MM.1S (cell line): ENCODE data around the gene CENPK.

Experiments used
- DNase-seq: peaks from one replicate; pipeline ENCODE4 v3.0.0-alpha.2; 2015
- H2AFZ ChIP-seq: fragments of 300-600 bp; sonication (generic); 2 replicates; pipeline ENCODE4 v1.6.0; 2016; ENCODE audit warnings: antibody characterized with exemption, low read length
- H3F3A ChIP-seq: fragments of 300-600 bp; sonication (generic); 2 replicates; pipeline ENCODE4 v1.6.1; 2016; ENCODE audit warnings: mild to moderate bottlenecking, antibody characterized with exemption, low read length, moderate library complexity, mixed read lengths; ENCODE audit not compliant: insufficient read depth
- H3K27ac ChIP-seq: fragments of 300-600 bp; sonication (generic); 2 replicates; pipeline ENCODE4 v1.5.1; 2016; ENCODE audit warnings: mild to moderate bottlenecking, low read length
- H3K27me3 ChIP-seq: fragments of 300-600 bp; sonication (generic); replicated peaks from 2 replicates; pipeline ENCODE4 v1.6.0; 2016; ENCODE audit warnings: low read length; ENCODE audit not compliant: insufficient read depth
- H3K36me3 ChIP-seq: fragments of 300-600 bp; sonication (generic); replicated peaks from 2 replicates; pipeline ENCODE4 v1.6.1; 2016; ENCODE audit warnings: mild to moderate bottlenecking, low read length, mixed read lengths; ENCODE audit not compliant: insufficient read depth
- H3K4me1 ChIP-seq: fragments of 300-600 bp; sonication (generic); 2 replicates; pipeline ENCODE4 v1.6.1; 2016; ENCODE audit warnings: low read length, mixed read lengths
- H3K4me2 ChIP-seq: fragments of 300-600 bp; sonication (generic); 2 replicates; pipeline ENCODE4 v1.6.0; 2016; ENCODE audit warnings: low read depth, low read length
- H3K4me3 ChIP-seq: fragments of 300-600 bp; sonication (generic); 2 replicates; pipeline ENCODE4 v1.5.1; 2016; ENCODE audit warnings: low read length, mixed read lengths
- H3K79me2 ChIP-seq: fragments of 300-600 bp; sonication (generic); 2 replicates; pipeline ENCODE4 v1.6.1; 2016; ENCODE audit warnings: mixed run types, low read length, mixed read lengths
- H3K9ac ChIP-seq: fragments of 300-600 bp; sonication (generic); 2 replicates; pipeline ENCODE4 v1.6.1; 2016; ENCODE audit warnings: low read length, mixed read lengths
- H3K9me2 ChIP-seq: fragments of 300-600 bp; sonication (generic); replicated peaks from 2 replicates; pipeline ENCODE4 v1.6.1; 2016; ENCODE audit warnings: mild to moderate bottlenecking, low read length, mixed read lengths; ENCODE audit not compliant: insufficient read depth
- H3K9me3 ChIP-seq: fragments of 300-600 bp; sonication (generic); replicated peaks from 2 replicates; pipeline ENCODE4 v1.6.1; 2016; ENCODE audit warnings: mild to moderate bottlenecking, low read length, mixed read lengths; ENCODE audit not compliant: insufficient read depth
- H4K20me1 ChIP-seq: fragments of 300-600 bp; sonication (generic); 2 replicates; pipeline ENCODE4 v1.6.1; 2016; ENCODE audit warnings: mild to moderate bottlenecking, low read length, moderate library complexity, mixed read lengths; ENCODE audit not compliant: insufficient read depth
- CTCF ChIP-seq: fragments of 300-600 bp; sonication (generic); IDR thresholded peaks from 2 replicates; pipeline ENCODE4 v1.5.1; 2016; ENCODE audit warnings: antibody characterized with exemption, low read length, mixed read lengths
- EZH2 ChIP-seq: fragments of 300-600 bp; sonication (generic); optimal IDR thresholded peaks from 2 replicates; pipeline ENCODE3; 2017; ENCODE audit warnings: low read depth, mild to moderate bottlenecking, antibody characterized with exemption, low read length, mixed read lengths
- EZH2phosphoT487 ChIP-seq: fragments of 300-600 bp; sonication (generic); IDR thresholded peaks from 2 replicates; pipeline ENCODE4 v1.6.1; 2018; ENCODE audit warnings: antibody characterized with exemption, low read length

Gene CENPK

GRCh38 chr5:65481635-65482295, 81.2 kb downstream of the CENPK start, which contains the start of gene ADAMTS6:
ADAMTS6 (minus strand) TSS chr5:65481920; CDS start chr5:65473673, 8,247 bp downstream.
- TF ChIP-seq CTCF: no peak
- no peak for TF ChIP-seq EZH2

GRCh38 chr5:65481171-65481581, 81.8 kb downstream of the CENPK start:
- Histone ChIP-seq H3K9me2 (no peaks in the 10 kb centered on the region), H3K36me3 (no peaks in the 10 kb centered on the region), H3K27me3 (no peaks in the 10 kb centered on the region), H2AFZ (peak overlapping the region; percentile 93), H3K4me1 (peaks cover 6% of the 10 kb centered on the region; the same call in 1 of the 2 replicates), H3K9me3 (no peaks in the 10 kb centered on the region), H3K4me2 (peak overlapping the region; percentile 89), H3F3A (peaks cover 4% of the 10 kb centered on the region; the same call in 1 of the 2 replicates), H3K9ac (peak overlapping the region; percentile 31; the same call in 1 of the 2 replicates), H3K79me2 (no peaks in the 10 kb centered on the region), H3K27ac (no peak overlapping the region), H4K20me1 (no peaks in the 10 kb centered on the region), H3K4me3 (peak overlapping the region; percentile 75)
- no peak for DNase-seq
- TF ChIP-seq EZH2: no peak
- TF ChIP-seq EZH2phosphoT487: no peak
- TF ChIP-seq CTCF: no peak

More at GRCh38 chr5:65481635-65482295, 81.2 kb downstream of the CENPK start, which contains the start of gene ADAMTS6:
- Histone ChIP-seq H3K9me2 (no peaks in the 10 kb centered on the region), H3K79me2 (no peaks in the 10 kb centered on the region), H4K20me1 (no peaks in the 10 kb centered on the region), H3K9me3 (no peaks in the 10 kb centered on the region), H3K4me3 (peak within 1 kb of the TSS; percentile 75), H3F3A (peaks cover 4% of the 10 kb centered on the region; the same call in 1 of the 2 replicates), H3K36me3 (no peaks in the 10 kb centered on the region), H3K4me1 (peaks cover 6% of the 10 kb centered on the region; the same call in 1 of the 2 replicates), H3K9ac (peak within 1 kb of the TSS; percentile 31; the same call in 1 of the 2 replicates), H3K27me3 (no peaks in the 10 kb centered on the region), H2AFZ (peak within 1 kb of the TSS; percentile 93), H3K4me2 (peak within 1 kb of the TSS; percentile 89), H3K27ac (no peak within 1 kb of the TSS)
- peak; percentile 80 for DNase-seq

- no peaks in the 10 kb centered on the region for H4K20me1 ChIP-seq
- peaks cover 6% of the 10 kb centered on the region; the same call in 1 of the 2 replicates for H3K4me1 ChIP-seq
- peak overlapping the region; percentile 89 for H3K4me2 ChIP-seq
- H3K27me3 ChIP-seq: no peaks in the 10 kb centered on the region
- no peak overlapping the region for H3K9ac ChIP-seq
- peak; percentile 41 for DNase-seq
- H3K27ac ChIP-seq: no peak overlapping the region
- no peaks in the 10 kb centered on the region for H3K9me2 ChIP-seq
- H3F3A ChIP-seq: peaks cover 4% of the 10 kb centered on the region; the same call in 1 of the 2 replicates
- no peaks in the 10 kb centered on the region for H3K79me2 ChIP-seq
- TF ChIP-seq EZH2phosphoT487 (no peak), CTCF (no peak; the same call in 1 of the 2 replicates), EZH2 (no peak)
- H3K36me3 ChIP-seq: no peaks in the 10 kb centered on the region
- H3K9me3 ChIP-seq: no peaks in the 10 kb centered on the region
- peak overlapping the region; percentile 75 for H3K4me3 ChIP-seq
- H2AFZ ChIP-seq: peak overlapping the region; percentile 56
These were observed 82.6 kb downstream of the CENPK start for GRCh38 chr5:65480306-65480865.
